Liver (tissue), 9 donors: ENCODE measurements around the gene TMEM175. TPM values are rescaled to one million over a fixed set of nuclear protein-coding genes. Genes with fewer than 3 reads are reported as not detected.

Experiments
- DNase-seq: peaks from one replicate; pipeline ENCODE4 v3.0.0-alpha.2; 2017; ENCODE audit warnings: low spot score
- H3K27ac ChIP-seq, 2 donors: one replicate each; pipeline ENCODE4 v1.7.0; 2013; ENCODE audit warnings: inconsistent platforms in 2 of 2, low read length in 2 of 2, control low read depth in 1 of 2, low read depth in 1 of 2, mild to moderate bottlenecking in 1 of 2
- H3K27me3 ChIP-seq, 4 donors: one replicate each; pipeline versions ENCODE4 v1.6.1 to v1.7.0; 2013; ENCODE audit warnings: low read length in 3 of 4, inconsistent platforms in 1 of 4, mild to moderate bottlenecking in 1 of 4, moderate library complexity in 1 of 4; ENCODE audit not compliant: control insufficient read depth in 4 of 4, insufficient read depth in 4 of 4
- H3K36me3 ChIP-seq, 4 donors: one replicate each; pipeline versions ENCODE4 v1.6.1 to v1.7.0; 2013; ENCODE audit warnings: low read length in 3 of 4, mild to moderate bottlenecking in 3 of 4, low read depth in 1 of 4, moderate library complexity in 1 of 4; ENCODE audit not compliant: control insufficient read depth in 4 of 4, insufficient read depth in 3 of 4
- H3K4me1 ChIP-seq, 4 donors: one replicate each; pipeline versions ENCODE4 v1.6.1 to v1.7.0; 2013; ENCODE audit warnings: low read length in 3 of 4, mild to moderate bottlenecking in 3 of 4, moderate library complexity in 1 of 4; ENCODE audit not compliant: control insufficient read depth in 4 of 4, insufficient read depth in 4 of 4
- H3K4me3 ChIP-seq, 3 donors: one replicate each; pipeline versions ENCODE4 v1.6.1 to v1.7.0; 2013; ENCODE audit warnings: low read length in 3 of 3, control low read depth in 1 of 3, low read depth in 1 of 3, mild to moderate bottlenecking in 1 of 3
- H3K9ac ChIP-seq, 2 donors: one replicate each; pipeline ENCODE4 v1.7.0; 2013; ENCODE audit warnings: low read length in 2 of 2, mild to moderate bottlenecking in 2 of 2, moderate library complexity in 2 of 2, control low read depth in 1 of 2, low read depth in 1 of 2
- H3K9me3 ChIP-seq, 4 donors: one replicate each; pipeline versions ENCODE4 v1.6.1 to v1.7.0; 2013; ENCODE audit warnings: low read length in 3 of 4; ENCODE audit not compliant: control insufficient read depth in 4 of 4
- FOXA2 ChIP-seq: IDR thresholded peaks from 2 replicates; pipeline ENCODE4 v1.6.1; 2016; ENCODE audit warnings: antibody characterized with exemption
- GABPA ChIP-seq, 2 donors: IDR thresholded peaks in 1 of 2; conservative IDR thresholded peaks in 1 of 2; 2 replicates each; pipeline ENCODE4 v1.6.1; 2016; ENCODE audit warnings: antibody characterized with exemption in 2 of 2, mild to moderate bottlenecking in 1 of 2, moderate library complexity in 1 of 2
- HNF4A ChIP-seq, 2 donors: conservative IDR thresholded peaks; 2 replicates each; pipeline ENCODE4 v1.6.1; 2016; ENCODE audit warnings: antibody characterized with exemption in 2 of 2, mild to moderate bottlenecking in 2 of 2
- HNF4G ChIP-seq: IDR thresholded peaks from 2 replicates; pipeline ENCODE4 v1.6.1; 2016; ENCODE audit warnings: antibody characterized with exemption
- NR2F2 ChIP-seq: IDR thresholded peaks from 2 replicates; pipeline ENCODE4 v1.6.1; 2016; ENCODE audit warnings: antibody characterized with exemption
- RXRA ChIP-seq, 2 donors: IDR thresholded peaks; 2 replicates each; pipeline ENCODE4 v1.6.1; 2017 to 2018; ENCODE audit warnings: antibody characterized with exemption in 2 of 2, mild to moderate bottlenecking in 1 of 2
- SP1 ChIP-seq: IDR thresholded peaks from 2 replicates; pipeline ENCODE4 v1.6.1; 2018; ENCODE audit warnings: antibody characterized with exemption, mild to moderate bottlenecking
- YY1 ChIP-seq: IDR thresholded peaks from 2 replicates; pipeline ENCODE4 v1.6.1; 2016; ENCODE audit warnings: antibody characterized with exemption, mild to moderate bottlenecking
- WGBS: extraction: QIAGEN DNeasy Blood & Tissue Kit; methylation state at CpG from one replicate; pipeline ENCODE4 v1.1.7; 2013; 5-methylcytosine and 5-hydroxymethylcytosine counted together
- polyA plus RNA-seq, 2 donors: library from polyadenylated mRNA; stranded (reverse) in 1 of 2; unstranded in 1 of 2; fragments of 200-250 nt in 1 of 2; fragments of >200 nt in 1 of 2; fragmentation: Nextera tagmentation in 1 of 2; extraction: Ambion mirVana in 1 of 2; gene quantifications; one replicate each; pipeline versions ENCODE4 v1.2.1 to v1.2.3, GENCODE V29; 2013 to 2015
- total RNA-seq, 2 donors: library from RNA; depleted of rRNA; stranded (reverse); fragments of >200 nt; gene quantifications; one replicate each; pipeline ENCODE4 v1.2.3, GENCODE V29; 2014
- TF ChIP-seq, protein P1 (sequence below): IDR thresholded peaks from 2 replicates; pipeline ENCODE4 v1.6.1; 2016; ENCODE audit warnings: antibody characterized with exemption, mild to moderate bottlenecking
- TF ChIP-seq, protein P2 (sequence below): fragments of 150-350 bp; IDR thresholded peaks from 2 replicates; pipeline ENCODE4 v1.5.1; 2017; ENCODE audit warnings: improper control_type of control experiment, low read depth, low read length; ENCODE audit not compliant: missing input control
- TF ChIP-seq, protein P3 (sequence below): IDR thresholded peaks from 2 replicates; pipeline ENCODE4 v1.6.1; 2016; ENCODE audit warnings: antibody characterized with exemption
- TF ChIP-seq, protein P4 (sequence below): IDR thresholded peaks from 2 replicates; pipeline ENCODE4 v1.6.1; 2016; ENCODE audit warnings: antibody characterized with exemption
- TF ChIP-seq, protein P5 (sequence below): IDR thresholded peaks from 2 replicates; pipeline ENCODE4 v1.6.1; 2016; ENCODE audit warnings: antibody characterized with exemption
- donor health status: healthy.
- donor health status: healthy.
- donor health status: healthy.
- donor health status: healthy.
- donor health status: healthy.

The TMEM175 gene
- total and polyA plus RNA-seq, 4 donors, result 18.6 to 26.3 (median 25.5) TPM

DNA sequence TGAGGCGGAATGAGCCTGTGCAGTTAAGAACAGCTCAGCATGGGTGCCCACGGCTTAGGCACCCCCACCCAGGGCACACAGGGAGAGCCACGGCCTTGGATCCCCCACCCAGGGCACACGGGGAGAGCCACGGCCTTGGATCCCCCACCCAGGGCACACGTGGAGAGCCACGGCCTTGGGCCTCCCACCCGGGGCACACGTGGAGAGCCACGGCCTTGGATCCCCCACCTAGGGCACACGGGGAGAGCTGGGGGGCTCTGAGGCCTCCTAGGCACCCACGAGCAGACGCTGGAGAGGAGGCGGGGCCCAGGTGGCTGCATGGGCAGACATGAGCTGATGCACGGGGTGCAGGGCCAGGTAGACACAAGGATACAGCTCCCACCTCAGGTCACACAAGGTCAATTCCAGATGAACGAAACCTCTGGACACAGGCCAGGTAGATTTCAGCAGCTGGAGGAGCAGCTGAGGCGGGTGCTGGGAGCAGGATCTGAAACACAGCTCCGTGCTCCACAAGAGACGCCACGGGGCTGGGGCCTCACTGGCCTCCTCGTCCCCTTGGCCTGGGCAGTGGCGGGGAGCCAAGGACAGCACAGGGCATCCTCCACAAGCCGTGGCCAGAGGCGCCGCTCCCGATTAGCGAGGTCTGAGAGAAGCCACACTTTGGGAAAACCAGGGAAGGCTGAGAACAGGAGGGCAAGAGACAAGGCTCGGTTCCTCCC, 30.9 kb upstream of the TMEM175 start:
- DNase-seq, result no peak
- no peak overlapping the region for H3K27ac ChIP-seq
- 94% methylated on average over 28 of the region's 28 CpGs for WGBS
- H3K27me3 ChIP-seq, result no peaks in the 10 kb centered on the region
- H3K9ac ChIP-seq, result no peak overlapping the region
- no peak overlapping the region for H3K4me3 ChIP-seq
- H3K9me3 ChIP-seq, result no peaks in the 10 kb centered on the region
- peaks cover 4 to 52% (median 14%) of the 10 kb centered on the region in 4 donors for H3K36me3 ChIP-seq
- no peaks in the 10 kb centered on the region for H3K4me1 ChIP-seq
- TF ChIP-seq YY1, result no peak

DNA sequence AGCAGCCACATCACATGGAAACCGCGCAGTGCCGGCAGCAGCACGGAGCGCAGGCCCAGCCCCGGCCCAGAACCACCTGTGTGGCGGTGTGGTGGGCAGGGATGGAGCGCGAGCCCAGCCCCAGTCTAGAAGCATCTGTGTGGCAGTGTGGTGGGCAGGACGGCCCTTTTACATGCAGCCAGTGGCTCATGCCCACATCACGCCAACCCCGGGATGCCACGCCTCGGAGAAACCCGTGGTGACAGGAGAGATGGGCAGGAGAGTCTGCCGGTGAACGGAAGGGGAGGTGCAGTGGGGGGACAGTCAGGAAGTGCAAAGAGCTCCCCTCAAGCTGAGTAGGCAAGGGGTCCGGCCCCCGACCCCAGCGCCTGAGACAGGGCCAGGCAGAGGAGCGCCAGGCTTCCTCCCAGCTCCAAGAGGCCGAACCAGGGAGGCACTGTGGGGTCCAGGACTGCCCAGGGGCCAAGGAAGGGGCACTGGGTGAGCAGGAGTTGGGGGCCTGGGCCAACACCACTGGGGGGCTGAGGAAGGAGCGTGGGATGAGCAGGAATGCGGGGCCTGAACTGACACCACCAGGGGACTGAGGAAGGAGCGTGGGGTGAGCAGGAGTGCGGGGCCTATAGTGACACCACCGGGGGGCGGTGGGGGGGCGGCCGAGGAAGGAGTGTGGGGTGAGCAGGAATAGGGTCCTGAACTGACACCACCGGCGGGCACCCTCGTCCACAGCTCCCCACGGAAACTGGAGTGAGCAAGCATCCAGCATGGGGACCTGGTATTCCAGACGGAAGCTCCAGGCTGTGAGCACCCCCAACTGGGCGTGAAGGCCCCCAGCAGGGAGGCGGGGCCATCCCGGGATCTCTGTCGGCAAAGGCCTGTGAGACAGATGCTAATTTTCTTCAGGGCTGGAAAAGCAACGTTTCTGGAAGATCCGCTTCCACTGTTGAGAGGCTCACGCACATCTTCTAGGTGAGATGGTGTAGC, 28.9 kb upstream of the TMEM175 start:
- H3K36me3 ChIP-seq, result peaks cover 0 to 36% (median 6%) of the 10 kb centered on the region in 4 donors
- no peak overlapping the region for H3K9ac ChIP-seq
- H3K27me3 ChIP-seq, result no peaks in the 10 kb centered on the region
- H3K4me1 ChIP-seq, result no peaks in the 10 kb centered on the region
- no peak overlapping the region for H3K4me3 ChIP-seq
- DNase-seq, result no peak
- no peaks in the 10 kb centered on the region for H3K9me3 ChIP-seq
- no peak overlapping the region for H3K27ac ChIP-seq
- no peak for TF ChIP-seq YY1
- no peak for TF ChIP-seq GABPA (IDR thresholded peaks at IDR 0.05 in 1 of 2, conservative IDR thresholded peaks at IDR 0.05 in 1 of 2)
- no peak for TF ChIP-seq RXRA (IDR thresholded peaks at IDR 0.05)
- TF ChIP-seq, protein P1, sequence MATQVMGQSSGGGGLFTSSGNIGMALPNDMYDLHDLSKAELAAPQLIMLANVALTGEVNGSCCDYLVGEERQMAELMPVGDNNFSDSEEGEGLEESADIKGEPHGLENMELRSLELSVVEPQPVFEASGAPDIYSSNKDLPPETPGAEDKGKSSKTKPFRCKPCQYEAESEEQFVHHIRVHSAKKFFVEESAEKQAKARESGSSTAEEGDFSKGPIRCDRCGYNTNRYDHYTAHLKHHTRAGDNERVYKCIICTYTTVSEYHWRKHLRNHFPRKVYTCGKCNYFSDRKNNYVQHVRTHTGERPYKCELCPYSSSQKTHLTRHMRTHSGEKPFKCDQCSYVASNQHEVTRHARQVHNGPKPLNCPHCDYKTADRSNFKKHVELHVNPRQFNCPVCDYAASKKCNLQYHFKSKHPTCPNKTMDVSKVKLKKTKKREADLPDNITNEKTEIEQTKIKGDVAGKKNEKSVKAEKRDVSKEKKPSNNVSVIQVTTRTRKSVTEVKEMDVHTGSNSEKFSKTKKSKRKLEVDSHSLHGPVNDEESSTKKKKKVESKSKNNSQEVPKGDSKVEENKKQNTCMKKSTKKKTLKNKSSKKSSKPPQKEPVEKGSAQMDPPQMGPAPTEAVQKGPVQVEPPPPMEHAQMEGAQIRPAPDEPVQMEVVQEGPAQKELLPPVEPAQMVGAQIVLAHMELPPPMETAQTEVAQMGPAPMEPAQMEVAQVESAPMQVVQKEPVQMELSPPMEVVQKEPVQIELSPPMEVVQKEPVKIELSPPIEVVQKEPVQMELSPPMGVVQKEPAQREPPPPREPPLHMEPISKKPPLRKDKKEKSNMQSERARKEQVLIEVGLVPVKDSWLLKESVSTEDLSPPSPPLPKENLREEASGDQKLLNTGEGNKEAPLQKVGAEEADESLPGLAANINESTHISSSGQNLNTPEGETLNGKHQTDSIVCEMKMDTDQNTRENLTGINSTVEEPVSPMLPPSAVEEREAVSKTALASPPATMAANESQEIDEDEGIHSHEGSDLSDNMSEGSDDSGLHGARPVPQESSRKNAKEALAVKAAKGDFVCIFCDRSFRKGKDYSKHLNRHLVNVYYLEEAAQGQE, result no peak
- TF ChIP-seq HNF4A (conservative IDR thresholded peaks at IDR 0.05), result no peak
- TF ChIP-seq SP1, result no peak
- TF ChIP-seq, protein P2, sequence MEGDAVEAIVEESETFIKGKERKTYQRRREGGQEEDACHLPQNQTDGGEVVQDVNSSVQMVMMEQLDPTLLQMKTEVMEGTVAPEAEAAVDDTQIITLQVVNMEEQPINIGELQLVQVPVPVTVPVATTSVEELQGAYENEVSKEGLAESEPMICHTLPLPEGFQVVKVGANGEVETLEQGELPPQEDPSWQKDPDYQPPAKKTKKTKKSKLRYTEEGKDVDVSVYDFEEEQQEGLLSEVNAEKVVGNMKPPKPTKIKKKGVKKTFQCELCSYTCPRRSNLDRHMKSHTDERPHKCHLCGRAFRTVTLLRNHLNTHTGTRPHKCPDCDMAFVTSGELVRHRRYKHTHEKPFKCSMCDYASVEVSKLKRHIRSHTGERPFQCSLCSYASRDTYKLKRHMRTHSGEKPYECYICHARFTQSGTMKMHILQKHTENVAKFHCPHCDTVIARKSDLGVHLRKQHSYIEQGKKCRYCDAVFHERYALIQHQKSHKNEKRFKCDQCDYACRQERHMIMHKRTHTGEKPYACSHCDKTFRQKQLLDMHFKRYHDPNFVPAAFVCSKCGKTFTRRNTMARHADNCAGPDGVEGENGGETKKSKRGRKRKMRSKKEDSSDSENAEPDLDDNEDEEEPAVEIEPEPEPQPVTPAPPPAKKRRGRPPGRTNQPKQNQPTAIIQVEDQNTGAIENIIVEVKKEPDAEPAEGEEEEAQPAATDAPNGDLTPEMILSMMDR, result no peak
- TF ChIP-seq, protein P3, sequence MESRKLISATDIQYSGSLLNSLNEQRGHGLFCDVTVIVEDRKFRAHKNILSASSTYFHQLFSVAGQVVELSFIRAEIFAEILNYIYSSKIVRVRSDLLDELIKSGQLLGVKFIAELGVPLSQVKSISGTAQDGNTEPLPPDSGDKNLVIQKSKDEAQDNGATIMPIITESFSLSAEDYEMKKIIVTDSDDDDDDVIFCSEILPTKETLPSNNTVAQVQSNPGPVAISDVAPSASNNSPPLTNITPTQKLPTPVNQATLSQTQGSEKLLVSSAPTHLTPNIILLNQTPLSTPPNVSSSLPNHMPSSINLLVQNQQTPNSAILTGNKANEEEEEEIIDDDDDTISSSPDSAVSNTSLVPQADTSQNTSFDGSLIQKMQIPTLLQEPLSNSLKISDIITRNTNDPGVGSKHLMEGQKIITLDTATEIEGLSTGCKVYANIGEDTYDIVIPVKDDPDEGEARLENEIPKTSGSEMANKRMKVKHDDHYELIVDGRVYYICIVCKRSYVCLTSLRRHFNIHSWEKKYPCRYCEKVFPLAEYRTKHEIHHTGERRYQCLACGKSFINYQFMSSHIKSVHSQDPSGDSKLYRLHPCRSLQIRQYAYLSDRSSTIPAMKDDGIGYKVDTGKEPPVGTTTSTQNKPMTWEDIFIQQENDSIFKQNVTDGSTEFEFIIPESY, result no peak
- TF ChIP-seq, protein P4, sequence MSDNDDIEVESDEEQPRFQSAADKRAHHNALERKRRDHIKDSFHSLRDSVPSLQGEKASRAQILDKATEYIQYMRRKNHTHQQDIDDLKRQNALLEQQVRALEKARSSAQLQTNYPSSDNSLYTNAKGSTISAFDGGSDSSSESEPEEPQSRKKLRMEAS, result no peak
- no peak for TF ChIP-seq HNF4G
- TF ChIP-seq, protein P5, sequence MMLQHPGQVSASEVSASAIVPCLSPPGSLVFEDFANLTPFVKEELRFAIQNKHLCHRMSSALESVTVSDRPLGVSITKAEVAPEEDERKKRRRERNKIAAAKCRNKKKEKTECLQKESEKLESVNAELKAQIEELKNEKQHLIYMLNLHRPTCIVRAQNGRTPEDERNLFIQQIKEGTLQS, result no peak
- TF ChIP-seq NR2F2, result no peak
- no peak for TF ChIP-seq FOXA2
- WGBS, result 96% methylated on average over 42 of the region's 42 CpGs
